Raji (cell line): ENCODE results near the gene ALG9.

Experiments
- POLR2A ChIP-seq: IDR thresholded peaks from 2 replicates; pipeline ENCODE4 v1.6.1; 2011; ENCODE audit warnings: low read depth, low read length, control low read depth; ENCODE audit not compliant: insufficient read depth

The ALG9 gene

GRCh38 chr11:111870886-111871692, at the start of gene ALG9:
ALG9 (minus strand) TSS chr11:111871581; CDS start chr11:111871482, 99 bp downstream.
- peak; percentile 70 for TF ChIP-seq POLR2A

DNA sequence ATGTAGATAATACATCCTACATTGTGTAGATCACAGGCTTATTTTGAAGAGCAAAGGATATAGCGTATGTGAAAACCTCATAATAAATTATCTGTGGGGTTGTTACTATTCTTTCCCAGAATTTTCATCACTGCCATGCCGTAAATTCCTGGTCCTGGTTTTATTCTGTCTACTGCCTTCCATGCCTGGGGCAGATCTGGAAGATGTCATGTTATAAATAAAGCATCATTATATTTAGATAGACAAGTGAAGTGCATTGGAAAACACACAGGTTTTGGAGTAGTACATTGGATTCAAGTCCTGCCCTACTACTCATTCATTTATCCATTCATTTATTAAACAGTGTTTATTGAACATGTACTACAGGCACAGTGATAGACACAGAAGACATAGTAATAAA, 49.5 kb upstream of the ALG9 start:
- no peak for TF ChIP-seq POLR2A

- no peak for TF ChIP-seq POLR2A
These were observed 47.2 kb upstream of the ALG9 start, which contains the start of gene C11orf52 for GRCh38 chr11:111918390-111919256. C11orf52 (plus strand) TSS chr11:111918913; CDS start chr11:111918973, 60 bp downstream.

DNA sequence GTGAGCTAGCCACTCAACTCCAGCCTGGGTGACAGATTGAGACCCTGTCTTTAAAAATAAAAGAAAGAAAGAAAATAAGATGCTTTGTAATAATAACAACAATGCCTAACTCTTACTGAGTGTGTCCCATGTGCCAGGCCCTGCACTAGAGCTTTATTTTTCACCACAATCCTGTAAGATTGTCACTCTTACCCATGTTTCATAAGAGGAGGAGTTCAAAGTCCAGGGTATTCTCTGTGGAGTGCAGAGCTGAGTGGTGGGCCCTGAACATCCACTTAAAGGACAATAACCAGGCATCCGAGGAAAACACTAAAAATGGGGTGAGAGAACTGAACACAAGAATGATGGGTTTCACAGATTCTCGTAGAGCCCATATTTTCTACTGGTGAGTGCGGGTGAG, 46.4 kb upstream of the ALG9 start:
- TF ChIP-seq POLR2A: no peak

- TF ChIP-seq POLR2A: no peak
These were observed 45.9 kb upstream of the ALG9 start for GRCh38 chr11:111917312-111917711.

- TF ChIP-seq POLR2A: no peak
These were observed 45.4 kb upstream of the ALG9 start for GRCh38 chr11:111916768-111917167.

DNA sequence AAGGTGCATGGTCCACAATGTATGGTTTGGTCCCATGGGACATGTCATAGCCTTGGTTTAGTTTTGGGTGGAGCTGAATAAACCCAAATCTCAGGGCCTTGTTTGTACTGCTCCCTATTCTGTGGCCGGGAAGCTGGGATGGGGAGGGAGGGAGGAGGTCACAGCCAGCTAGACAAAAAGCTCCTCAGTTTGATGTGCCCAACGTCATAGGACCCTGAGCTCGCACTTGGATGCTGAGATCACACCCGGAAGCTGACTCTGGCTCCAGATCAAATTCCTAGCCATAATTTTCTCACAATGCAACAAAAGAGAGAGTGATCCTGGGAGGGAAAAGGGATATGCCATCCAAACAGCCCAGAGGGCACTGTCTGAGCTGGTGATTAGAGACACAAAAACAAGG, 42.6 kb upstream of the ALG9 start:
- no peak for TF ChIP-seq POLR2A

DNA sequence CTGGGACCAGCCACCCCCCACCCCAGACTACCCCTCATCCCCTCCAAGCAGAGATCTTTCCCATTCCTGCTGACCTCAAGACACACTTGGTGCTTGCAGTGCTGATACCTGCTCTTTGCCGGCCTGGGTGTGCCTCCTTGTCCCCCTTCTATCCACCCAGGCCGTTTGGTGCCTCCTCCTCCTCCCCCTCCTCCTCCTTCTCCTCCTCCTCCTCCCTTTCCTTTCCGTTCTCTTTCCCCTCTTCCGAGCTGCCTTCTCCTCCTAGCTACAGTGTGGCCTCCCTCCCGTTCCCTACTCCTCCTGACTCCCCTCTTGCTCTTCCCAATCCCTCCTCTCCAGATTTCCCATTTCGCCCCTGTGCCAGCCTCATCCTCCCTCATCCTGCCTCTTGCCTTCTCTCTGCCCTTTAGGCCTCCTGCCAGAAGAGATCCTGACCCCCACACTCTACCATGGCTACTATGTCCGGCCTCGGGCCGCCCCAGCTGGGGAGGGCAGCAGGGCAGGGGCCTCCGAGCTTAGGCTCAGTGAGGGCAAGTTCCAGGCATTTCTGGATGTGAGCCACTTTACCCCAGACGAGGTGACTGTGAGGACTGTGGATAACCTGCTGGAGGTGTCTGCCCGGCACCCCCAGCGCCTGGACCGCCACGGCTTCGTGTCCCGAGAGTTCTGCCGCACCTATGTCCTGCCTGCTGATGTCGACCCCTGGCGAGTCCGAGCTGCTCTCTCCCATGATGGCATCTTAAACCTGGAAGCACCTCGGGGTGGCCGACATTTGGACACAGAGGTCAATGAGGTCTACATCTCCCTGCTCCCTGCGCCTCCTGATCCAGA, 41.9 kb upstream of the ALG9 start:
- TF ChIP-seq POLR2A: no peak

DNA sequence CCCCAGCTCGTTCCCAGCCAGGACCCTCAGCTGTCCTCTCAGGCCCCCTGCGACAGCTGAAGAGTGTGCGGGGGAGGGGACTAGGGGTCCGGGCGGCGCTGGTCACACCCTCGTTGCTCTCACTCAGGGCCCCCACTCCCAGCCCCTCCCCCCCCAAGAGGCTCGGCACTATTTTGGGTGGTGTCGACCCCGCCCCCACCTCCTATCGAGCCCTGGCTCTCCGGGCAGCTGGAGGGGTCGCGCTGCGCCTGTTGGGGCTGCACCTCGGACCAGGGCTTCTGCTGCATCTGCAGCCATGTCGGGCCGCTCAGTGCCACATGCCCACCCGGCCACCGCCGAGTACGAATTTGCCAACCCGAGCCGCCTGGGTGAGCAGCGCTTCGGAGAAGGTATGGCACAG, 41.2 kb upstream of the ALG9 start, which contains the start of gene HSPB2:
TSS of gene HSPB2 (plus strand) at position 200 of the 400 bp plus-strand sequence. CDS start at position 296, 96 bp downstream.
- no peak for TF ChIP-seq POLR2A

DNA sequence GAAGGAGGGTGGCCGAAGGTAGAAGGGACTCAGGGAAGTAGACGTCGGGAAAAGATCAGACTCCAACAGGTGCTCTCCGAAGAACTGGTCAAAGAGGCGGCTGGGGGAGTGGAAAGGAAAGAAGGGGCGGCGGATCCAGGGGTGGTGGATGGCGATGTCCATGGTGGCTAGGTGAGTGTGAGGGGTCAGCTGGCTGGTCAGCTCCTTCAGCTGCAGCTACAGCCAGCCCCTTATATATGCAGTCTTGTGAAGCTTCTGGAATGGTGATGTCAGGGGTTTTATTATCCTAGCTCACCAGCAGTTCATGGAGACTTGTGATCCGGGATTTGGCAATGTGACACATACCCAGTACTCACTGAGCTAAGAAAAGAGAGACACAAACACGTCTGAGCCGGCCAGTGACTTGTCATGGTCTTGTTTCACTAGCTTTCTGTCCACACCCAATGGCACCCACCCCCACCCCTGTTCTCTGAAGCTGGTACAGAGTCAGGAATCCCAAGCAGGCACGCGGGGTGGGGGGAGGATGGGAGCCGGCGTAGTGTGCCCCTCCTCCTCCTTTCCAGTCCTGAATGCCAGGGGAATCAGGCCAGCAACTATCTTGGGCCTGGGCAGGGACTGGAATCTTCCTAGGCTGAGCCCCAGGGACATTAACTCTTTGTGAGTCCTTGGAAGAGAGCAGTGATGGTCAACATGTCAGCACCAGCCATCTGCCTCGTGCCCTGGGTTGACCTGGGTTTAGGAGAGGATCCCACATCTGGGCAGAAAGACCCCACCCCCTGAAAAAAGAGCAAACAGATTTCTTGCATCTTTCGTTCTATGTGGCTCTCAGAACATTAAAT, 40.4 kb upstream of the ALG9 start, which contains the start of gene CRYAB:
TSS of gene CRYAB (minus strand) at position 208 of the 839 bp plus-strand sequence. CDS start at position 162, 46 bp downstream.
- no peak for TF ChIP-seq POLR2A

- TF ChIP-seq POLR2A: no peak
These were observed 39.5 kb upstream of the ALG9 start for GRCh38 chr11:111910676-111911562.

- TF ChIP-seq POLR2A: no peak
These were observed 38.0 kb upstream of the ALG9 start for GRCh38 chr11:111909378-111909777.
